ENCODE data around the gene LRRC25.
"Not testable (repeated sequence)": the region's sequence is repeated elsewhere in the genome, so short reads cannot be mapped to it uniquely, and the experiment has no call there.

Gene LRRC25

GRCh38 chr19:18379803-18380747, 17.3 kb downstream of the LRRC25 start:
- DNase-seq (ENCODE audit: low spot score): peak; percentile 84

- DNase-seq (ENCODE audit: low spot score): peak; percentile 45
Observed at GRCh38 chr19:18377026-18377425, 20.4 kb downstream of the LRRC25 start.

GRCh38 chr19:18373892-18374629, 23.4 kb downstream of the LRRC25 start:
- DNase-seq (ENCODE audit: low spot score): peak; percentile 95

- no peak for DNase-seq (ENCODE audit: low spot score)
Observed at GRCh38 chr19:18373407-18373891, 24.0 kb downstream of the LRRC25 start.

- peak; percentile 37 for DNase-seq (ENCODE audit: low spot score)
Observed at GRCh38 chr19:18368504-18369222, 28.8 kb downstream of the LRRC25 start.

- DNase-seq (ENCODE audit: low spot score): peak; percentile 55
Observed at GRCh38 chr19:18366021-18366435, 31.4 kb downstream of the LRRC25 start.

- DNase-seq (ENCODE audit: low spot score): peak; percentile 94
Observed at GRCh38 chr19:18364826-18365528, 32.4 kb downstream of the LRRC25 start.

GRCh38 chr19:18364277-18364825, 33.1 kb downstream of the LRRC25 start:
- DNase-seq (ENCODE audit: low spot score): peak; percentile 39

GRCh38 chr19:18363787-18364186, 33.6 kb downstream of the LRRC25 start:
- peak; percentile 44 for DNase-seq (ENCODE audit: low spot score)

GRCh38 chr19:18362934-18363542, 34.4 kb downstream of the LRRC25 start:
- peak; percentile 45 for DNase-seq (ENCODE audit: low spot score)

GRCh38 chr19:18361646-18362045, 35.8 kb downstream of the LRRC25 start:
- peak; percentile 14 for DNase-seq (ENCODE audit: low spot score)

GRCh38 chr19:18357041-18357440, 40.4 kb downstream of the LRRC25 start:
- no peak for DNase-seq (ENCODE audit: low spot score)

- not testable (repeated sequence) for DNase-seq (ENCODE audit: low spot score)
Observed at GRCh38 chr19:18354743-18355142, 42.7 kb downstream of the LRRC25 start.

- DNase-seq (ENCODE audit: low spot score): no peak
Observed at GRCh38 chr19:18353378-18354005, 43.9 kb downstream of the LRRC25 start.

- no peak for DNase-seq (ENCODE audit: low spot score)
Observed at GRCh38 chr19:18351544-18351943, 45.9 kb downstream of the LRRC25 start.

- no peak for DNase-seq (ENCODE audit: low spot score)
Observed at GRCh38 chr19:18350490-18350889, 46.9 kb downstream of the LRRC25 start.

GRCh38 chr19:18349524-18350128, 47.8 kb downstream of the LRRC25 start:
- peak; percentile 89 for DNase-seq (ENCODE audit: low spot score)

- DNase-seq (ENCODE audit: low spot score): not testable (repeated sequence)
Observed at GRCh38 chr19:18348818-18349339, 48.5 kb downstream of the LRRC25 start.

GRCh38 chr19:18348171-18348570, 49.3 kb downstream of the LRRC25 start:
- no peak for DNase-seq (ENCODE audit: low spot score)

GRCh38 chr19:18346091-18346490, 51.3 kb downstream of the LRRC25 start:
- no peak for DNase-seq (ENCODE audit: low spot score)
